GM21619 (cell line): ENCODE results near the gene POU5F1.
"Not testable (repeated sequence)": the region's sequence is repeated elsewhere in the genome, so short reads cannot be mapped to it uniquely, and the experiment has no call there.

Source experiments
- ATAC-seq: cut with Tn5 transposase; IDR thresholded peaks from one replicate; pipeline ENCODE4 v1.9.1; 2021; ENCODE audit not compliant: unreplicated experiment

POU5F1 gene

GRCh38 chr6:31169123-31169857 is 1.2 kb downstream of the POU5F1 start:
- no peak for ATAC-seq

- no peak for ATAC-seq
These were observed 1.9 kb downstream of the POU5F1 start for GRCh38 chr6:31168606-31169005.

- no peak for ATAC-seq
These were observed 4.5 kb downstream of the POU5F1 start for GRCh38 chr6:31165986-31166385.

GRCh38 chr6:31165064-31165832 is 5.2 kb downstream of the POU5F1 start:
- ATAC-seq = peak; percentile 67

- not testable (repeated sequence) for ATAC-seq
These were observed 5.9 kb downstream of the POU5F1 start for GRCh38 chr6:31164475-31165063.

- no peak for ATAC-seq
These were observed 6.6 kb downstream of the POU5F1 start for GRCh38 chr6:31163922-31164321.

- ATAC-seq = no peak
These were observed 7.9 kb downstream of the POU5F1 start for GRCh38 chr6:31162463-31163165.

GRCh38 chr6:31161216-31162126 is 9.0 kb downstream of the POU5F1 start:
- no peak for ATAC-seq

- peak; percentile 5 for ATAC-seq
These were observed 11.3 kb downstream of the POU5F1 start for GRCh38 chr6:31158863-31159855.

GRCh38 chr6:31158140-31158862 is 12.2 kb downstream of the POU5F1 start, which contains the start of gene TCF19:
Gene TCF19 (plus strand): TSS chr6:31158589. CDS start chr6:31159470, 881 bp downstream.
- ATAC-seq = peak; percentile 78

- ATAC-seq = no peak
These were observed 12.9 kb downstream of the POU5F1 start, which contains the start of gene CCHCR1 for GRCh38 chr6:31157513-31158139. Gene CCHCR1 (minus strand): TSS chr6:31157802. CDS start chr6:31157600, 202 bp downstream.

- ATAC-seq = no peak
These were observed 13.8 kb downstream of the POU5F1 start for GRCh38 chr6:31156641-31157040.

- no peak for ATAC-seq
These were observed 16.0 kb downstream of the POU5F1 start for GRCh38 chr6:31154436-31154835.

GRCh38 chr6:31152781-31153180 is 17.7 kb downstream of the POU5F1 start:
- no peak for ATAC-seq

GRCh38 chr6:31149827-31150447 is 20.5 kb downstream of the POU5F1 start:
- no peak for ATAC-seq

- no peak for ATAC-seq
These were observed 25.1 kb downstream of the POU5F1 start for GRCh38 chr6:31145386-31145785.

GRCh38 chr6:31144970-31145340 is 25.5 kb downstream of the POU5F1 start:
- ATAC-seq = no peak
